ENCODE results near the gene LRIT3. TPM values are rescaled to one million over a fixed set of nuclear protein-coding genes. Genes with fewer than 3 reads are reported as not detected.

LRIT3 gene
- total and polyA plus RNA-seq, 2 of the 13 experiments (the other 11 are each of a cell fraction or from before 2014, with no cell fraction given), result 0.03 TPM; not detected in 1

- TF ChIP-seq DRAP1 (CRISPR knock-in tag; IDR thresholded peaks at IDR 0.05) (peak; percentile 52; the same call in 1 of the 2 replicates), ZNF556 (CRISPR knock-in tag; IDR thresholded peaks at IDR 0.05; ENCODE audit: borderline replicate concordance) (no peak), HDAC6 (IDR thresholded peaks at IDR 0.05; ENCODE audit: low read depth, low read length) (no peak), ELF4 (CRISPR knock-in tag; IDR thresholded peaks at IDR 0.05; ENCODE audit: borderline replicate concordance) (no peak), SOX13 (IDR thresholded peaks at IDR 0.05) (no peak), SOX13 (CRISPR knock-in tag; conservative IDR thresholded peaks at IDR 0.05 in 1 of 2, IDR thresholded peaks at IDR 0.05 in 1 of 2) (peak in 1 of 2 experiments; percentile 74; a peak in 2 of 4 replicates), BRD4 (CRISPR knock-in tag; IDR thresholded peaks at IDR 0.05) (no peak), ZNF446 (CRISPR knock-in tag; IDR thresholded peaks at IDR 0.05) (no peak), HDAC2 (CRISPR knock-in tag; IDR thresholded peaks at IDR 0.05) (0 out of 2 replicates have a peak, but pooled peaks have one; percentile 16), ARID4A (CRISPR knock-in tag; IDR thresholded peaks at IDR 0.05; ENCODE audit: borderline replicate concordance) (no peak), ZNF784 (CRISPR knock-in tag; IDR thresholded peaks at IDR 0.05; ENCODE audit: borderline replicate concordance) (no peak), HNF4G (IDR thresholded peaks at IDR 0.05; ENCODE audit: borderline replicate concordance, low read depth, low read length) (peak; percentile 17; the same call in 1 of the 2 replicates), HNF4G (CRISPR knock-in tag; IDR thresholded peaks at IDR 0.05; ENCODE audit: borderline replicate concordance, low read depth) (no peak), ZBTB4 (CRISPR knock-in tag; IDR thresholded peaks at IDR 0.05; ENCODE audit: borderline replicate concordance) (no peak), CBX2 (IDR thresholded peaks at IDR 0.05; ENCODE audit: low read depth, low read length) (no peak), CBX2 (CRISPR knock-in tag; IDR thresholded peaks at IDR 0.05; ENCODE audit: low read depth) (no peak), NFIC (IDR thresholded peaks at IDR 0.05; ENCODE audit: low read length) (peak; percentile 91), ZNF136 (CRISPR knock-in tag; IDR thresholded peaks at IDR 0.05; ENCODE audit: low read depth) (no peak), ZNF274 (CRISPR knock-in tag; IDR thresholded peaks at IDR 0.05) (no peak), ETV6 (CRISPR knock-in tag; conservative IDR thresholded peaks at IDR 0.05) (no peak), ZNF205 (CRISPR knock-in tag; IDR thresholded peaks at IDR 0.05) (no peak), SOX5 (CRISPR knock-in tag; IDR thresholded peaks at IDR 0.05; ENCODE audit: borderline replicate concordance) (peak; percentile 57; the same call in 1 of the 2 replicates), ZNF564 (CRISPR knock-in tag; IDR thresholded peaks at IDR 0.05) (no peak)
Measured at GRCh38 chr4:109801895-109802319, 46.0 kb upstream of the LRIT3 start, which contains the start of gene CFI (continued).

Measured in HepG2 (cell line).